Measurements from ENCODE around the gene YTHDC1. TPM values are rescaled to one million over a fixed set of nuclear protein-coding genes. Genes with fewer than 3 reads are reported as not detected.

The YTHDC1 gene
- total RNA-seq, 4 donors from 2014 or later = 66.4 to 95.6 (median 86.2) TPM

DNA sequence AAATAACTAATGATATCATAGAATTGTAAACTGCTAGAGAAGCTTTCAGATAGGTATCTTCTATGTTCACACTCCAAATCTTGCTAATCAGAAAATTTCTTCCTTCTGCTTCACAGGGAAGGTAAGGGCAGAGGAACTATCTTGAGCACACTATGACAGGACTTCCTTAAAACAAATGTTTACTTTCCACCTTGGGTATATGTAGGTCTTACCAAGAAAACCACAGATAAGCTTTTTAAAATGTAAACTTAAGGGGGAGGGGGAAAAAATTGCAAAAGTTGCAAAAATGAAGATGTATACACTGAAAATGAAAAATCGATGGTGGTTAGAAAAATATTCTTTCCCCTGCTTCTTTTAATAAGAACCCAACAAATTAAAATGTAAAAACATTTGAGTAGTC lies 30.9 kb downstream of the YTHDC1 start:
- H3K4me3 ChIP-seq = no peak overlapping the region
- H3K36me3 ChIP-seq = peaks cover 0 to 86% (median 4%) of the 10 kb centered on the region in 3 donors
- WGBS, 2 donors = 85 to 96% methylated on average over 1 of the region's 1 CpG
- H3K27me3 ChIP-seq = no peaks in the 10 kb centered on the region
- no peak for DNase-seq (ENCODE audit: low spot score in 2 of 2)
- no peaks in the 10 kb centered on the region for H3K9me3 ChIP-seq
- TF ChIP-seq POLR2A (IDR thresholded peaks at IDR 0.05) = no peak
- TF ChIP-seq, protein P1, sequence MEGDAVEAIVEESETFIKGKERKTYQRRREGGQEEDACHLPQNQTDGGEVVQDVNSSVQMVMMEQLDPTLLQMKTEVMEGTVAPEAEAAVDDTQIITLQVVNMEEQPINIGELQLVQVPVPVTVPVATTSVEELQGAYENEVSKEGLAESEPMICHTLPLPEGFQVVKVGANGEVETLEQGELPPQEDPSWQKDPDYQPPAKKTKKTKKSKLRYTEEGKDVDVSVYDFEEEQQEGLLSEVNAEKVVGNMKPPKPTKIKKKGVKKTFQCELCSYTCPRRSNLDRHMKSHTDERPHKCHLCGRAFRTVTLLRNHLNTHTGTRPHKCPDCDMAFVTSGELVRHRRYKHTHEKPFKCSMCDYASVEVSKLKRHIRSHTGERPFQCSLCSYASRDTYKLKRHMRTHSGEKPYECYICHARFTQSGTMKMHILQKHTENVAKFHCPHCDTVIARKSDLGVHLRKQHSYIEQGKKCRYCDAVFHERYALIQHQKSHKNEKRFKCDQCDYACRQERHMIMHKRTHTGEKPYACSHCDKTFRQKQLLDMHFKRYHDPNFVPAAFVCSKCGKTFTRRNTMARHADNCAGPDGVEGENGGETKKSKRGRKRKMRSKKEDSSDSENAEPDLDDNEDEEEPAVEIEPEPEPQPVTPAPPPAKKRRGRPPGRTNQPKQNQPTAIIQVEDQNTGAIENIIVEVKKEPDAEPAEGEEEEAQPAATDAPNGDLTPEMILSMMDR (IDR thresholded peaks at IDR 0.05) = no peak
- TF ChIP-seq EP300 (IDR thresholded peaks at IDR 0.05) = no peak
- no peak overlapping the region for H3K27ac ChIP-seq
- H3K4me1 ChIP-seq = no peaks in the 10 kb centered on the region

DNA sequence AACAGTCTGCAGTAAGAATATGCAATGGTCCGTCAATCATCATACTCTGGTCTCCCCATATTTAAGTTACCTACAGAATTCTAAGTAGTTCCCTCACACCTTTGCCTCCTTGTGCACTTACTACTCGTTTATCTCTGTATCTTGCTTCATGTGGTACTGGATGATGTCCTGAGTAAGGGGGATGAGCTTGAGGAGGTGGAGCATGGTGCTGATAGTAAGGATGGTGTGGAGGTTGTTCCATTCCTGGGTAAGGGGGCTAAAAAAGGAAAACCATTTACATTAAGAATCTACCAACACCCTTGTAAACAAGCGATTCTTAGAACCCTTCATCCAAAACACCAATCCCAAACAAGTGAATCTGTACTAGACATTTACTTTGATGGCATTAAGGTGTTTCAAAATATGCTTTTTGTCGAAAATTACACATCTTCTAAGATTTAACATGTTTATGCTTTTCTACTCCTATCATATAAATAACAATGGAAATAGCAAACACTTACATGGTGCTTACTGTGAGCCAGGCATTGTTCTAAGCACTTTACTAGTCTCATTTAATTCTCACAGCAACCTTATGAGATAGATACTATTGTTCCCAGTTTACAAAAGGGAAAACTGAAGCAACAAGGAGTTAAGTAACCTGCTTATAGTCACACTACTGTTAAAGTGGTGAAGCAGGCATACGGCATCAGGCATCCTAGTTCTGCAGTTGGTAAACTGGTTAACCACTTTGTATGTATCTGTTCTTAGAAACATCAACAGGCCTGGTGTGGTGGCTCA lies 33.5 kb downstream of the YTHDC1 start:
- 79 to 91% methylated on average over 5 of the region's 5 CpGs for WGBS, 2 donors
- TF ChIP-seq POLR2A (IDR thresholded peaks at IDR 0.05) (no peak), EP300 (IDR thresholded peaks at IDR 0.05) (no peak)
- TF ChIP-seq, protein P1 (IDR thresholded peaks at IDR 0.05) = no peak
- no peak for DNase-seq (ENCODE audit: low spot score in 2 of 2)
- Histone ChIP-seq H3K27me3 (no peaks in the 10 kb centered on the region), H3K4me1 (no peaks in the 10 kb centered on the region), H3K27ac (no peak overlapping the region), H3K4me3 (no peak overlapping the region), H3K9me3 (no peaks in the 10 kb centered on the region), H3K36me3 (peaks cover 0 to 86% (median 4%) of the 10 kb centered on the region in 3 donors)

DNA sequence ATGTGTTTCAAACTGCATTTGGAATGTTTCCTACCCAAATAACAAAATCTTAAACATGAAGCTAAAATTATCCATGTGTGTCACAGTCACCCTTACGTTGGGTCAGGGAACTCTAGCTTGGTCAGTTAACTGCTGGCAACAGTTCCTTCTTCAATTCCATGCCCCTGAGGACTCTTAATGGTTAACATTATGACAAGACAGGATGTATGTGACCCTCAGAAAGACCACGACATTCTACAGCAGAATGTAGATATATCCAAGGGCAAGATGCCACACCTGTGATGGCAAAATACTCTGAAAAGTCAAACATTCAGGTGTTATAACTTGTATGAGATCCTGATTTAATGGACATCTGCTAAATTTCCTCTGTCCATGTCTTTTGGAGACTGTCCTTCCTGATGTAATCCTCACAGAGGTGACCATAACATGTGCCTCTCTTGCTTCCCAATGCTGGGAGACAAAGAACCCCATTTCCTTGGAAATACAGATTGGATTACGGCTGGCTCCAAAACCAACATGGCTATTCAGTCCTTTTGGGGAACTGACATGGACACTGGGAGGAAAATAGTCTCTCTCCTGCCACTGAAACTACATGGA lies 39.1 kb downstream of the YTHDC1 start:
- no peak overlapping the region for H3K27ac ChIP-seq
- no peaks in the 10 kb centered on the region for H3K27me3 ChIP-seq
- WGBS, 2 donors = 71 to 77% methylated on average over 3 of the region's 3 CpGs
- H3K9me3 ChIP-seq = no peaks in the 10 kb centered on the region
- H3K4me1 ChIP-seq = no peaks in the 10 kb centered on the region
- H3K36me3 ChIP-seq = peaks cover 0 to 54% (median 0%) of the 10 kb centered on the region in 3 donors
- DNase-seq (ENCODE audit: low spot score in 2 of 2) = no peak
- H3K4me3 ChIP-seq = no peak overlapping the region
- TF ChIP-seq, protein P1 (IDR thresholded peaks at IDR 0.05) = no peak
- no peak for TF ChIP-seq EP300 (IDR thresholded peaks at IDR 0.05)
- no peak for TF ChIP-seq POLR2A (IDR thresholded peaks at IDR 0.05)

DNA sequence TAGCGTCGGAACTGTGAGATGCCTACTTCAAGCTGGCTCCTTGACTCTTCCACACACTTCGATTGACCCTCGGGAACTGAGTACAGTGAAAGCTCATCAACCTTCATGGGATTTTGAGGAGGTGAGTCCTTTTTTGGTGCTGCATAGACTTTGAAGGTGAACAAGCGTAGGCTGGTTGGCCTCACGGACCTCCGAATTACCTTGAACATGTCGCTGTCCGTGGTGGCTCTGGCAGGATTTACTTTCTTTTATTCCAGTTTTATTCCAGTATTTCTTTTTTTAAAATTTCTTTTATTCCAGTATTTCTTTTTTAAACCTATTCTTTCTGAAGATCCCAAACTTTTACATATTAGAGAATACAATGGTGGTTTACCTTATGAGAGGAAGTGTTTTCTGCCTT lies 45.2 kb downstream of the YTHDC1 start:
- no peak for TF ChIP-seq POLR2A (IDR thresholded peaks at IDR 0.05)
- TF ChIP-seq EP300 (IDR thresholded peaks at IDR 0.05) = no peak
- TF ChIP-seq, protein P1 (IDR thresholded peaks at IDR 0.05) = no peak
- Histone ChIP-seq H3K9me3 (no peaks in the 10 kb centered on the region), H3K4me3 (no peak overlapping the region), H3K27me3 (no peaks in the 10 kb centered on the region), H3K27ac (no peak overlapping the region), H3K36me3 (peaks cover 0 to under 1% (median 0%) of the 10 kb centered on the region in 3 donors), H3K4me1 (no peaks in the 10 kb centered on the region)
- 85 to 87% methylated on average over 9 of the region's 9 CpGs for WGBS, 2 donors
- DNase-seq (ENCODE audit: low spot score in 2 of 2) = no peak
